Hepatocyte (in vitro differentiated cells): Measurements from ENCODE around the gene KYAT1. TPM values are rescaled to one million over a fixed set of nuclear protein-coding genes. Genes with fewer than 3 reads are reported as not detected.

Source experiments
- DNase-seq: peaks from one replicate; pipeline ENCODE4 v3.0.0-alpha.2; 2016; ENCODE audit warnings: low spot score
- H2AFZ ChIP-seq: fragments of 200-600 bp; sonication (generic); 2 replicates; pipeline ENCODE4 v1.6.0; 2016; ENCODE audit warnings: antibody characterized with exemption, mild to moderate bottlenecking
- H3K27ac ChIP-seq: fragments of 200-600 bp; sonication (generic); 2 replicates; pipeline ENCODE4 v1.5.1; 2016; ENCODE audit warnings: mild to moderate bottlenecking
- H3K27me3 ChIP-seq: fragments of 200-600 bp; sonication (generic); 2 replicates; pipeline ENCODE4 v1.6.1; 2016
- H3K36me3 ChIP-seq: fragments of 200-600 bp; sonication (generic); replicated peaks from 2 replicates; pipeline ENCODE4 v1.5.1; 2016; ENCODE audit warnings: low read depth; ENCODE audit not compliant: insufficient read depth
- H3K4me1 ChIP-seq: fragments of 200-600 bp; sonication (generic); 2 replicates; pipeline ENCODE4 v1.5.1; 2016; ENCODE audit warnings: mild to moderate bottlenecking, moderate library complexity; ENCODE audit not compliant: insufficient read depth
- H3K4me2 ChIP-seq: fragments of 200-600 bp; sonication (generic); 2 replicates; pipeline ENCODE4 v1.6.0; 2016
- H3K4me3 ChIP-seq: fragments of 200-600 bp; sonication (generic); 2 replicates; pipeline ENCODE4 v1.5.1; 2016; ENCODE audit warnings: mild to moderate bottlenecking
- H3K79me2 ChIP-seq: fragments of 200-600 bp; sonication (generic); 2 replicates; pipeline ENCODE4 v1.6.0; 2017; ENCODE audit warnings: mild to moderate bottlenecking
- H3K9me2 ChIP-seq: fragments of 200-600 bp; sonication (generic); replicated peaks from 2 replicates; pipeline ENCODE4 v1.6.0; 2017; ENCODE audit warnings: mild to moderate bottlenecking; ENCODE audit not compliant: insufficient read depth
- H3K9me3 ChIP-seq: fragments of 200-600 bp; sonication (generic); 2 replicates; pipeline ENCODE4 v1.5.1; 2016; ENCODE audit warnings: low read depth, mild to moderate bottlenecking
- H4K20me1 ChIP-seq: fragments of 200-600 bp; sonication (generic); 2 replicates; pipeline ENCODE4 v1.6.0; 2016; ENCODE audit warnings: mild to moderate bottlenecking; ENCODE audit not compliant: insufficient read depth, poor library complexity, severe bottlenecking
- EZH2 ChIP-seq: fragments of 200-600 bp; sonication (generic); IDR thresholded peaks from 2 replicates; pipeline ENCODE4 v1.6.1; 2016; ENCODE audit warnings: antibody characterized with exemption, mild to moderate bottlenecking, borderline replicate concordance
- EZH2phosphoT487 ChIP-seq: fragments of 200-600 bp; sonication (generic); IDR thresholded peaks from one replicate; pipeline ENCODE4 v1.6.1; 2018; ENCODE audit warnings: antibody characterized with exemption, mild to moderate bottlenecking, low read depth, moderate library complexity; ENCODE audit not compliant: unreplicated experiment, severe bottlenecking
- WGBS: methylation state at CpG from one replicate; pipeline ENCODE4 v1.1.6; 2016; ENCODE audit warnings: low lambda C conversion rate; ENCODE audit errors: missing lambda C conversion rate; 5-methylcytosine and 5-hydroxymethylcytosine counted together
- polyA plus RNA-seq: library from polyadenylated mRNA; unstranded; fragments of >200 nt; fragmentation: Nextera tagmentation; extraction: Ambion mirVana; gene quantifications from 2 replicates; pipeline ENCODE4 v1.2.1, GENCODE V29; 2016
- total RNA-seq: library from RNA; depleted of rRNA; stranded (reverse); fragments of >200 nt; gene quantifications from 2 replicates; pipeline ENCODE4 v1.2.3, GENCODE V29; 2014
- TF ChIP-seq, protein P1 (sequence below): fragments of 200-600 bp; sonication (generic); IDR thresholded peaks from 2 replicates; pipeline ENCODE4 v1.5.1; 2016; ENCODE audit warnings: antibody characterized with exemption, mild to moderate bottlenecking; ENCODE audit not compliant: poor library complexity

The KYAT1 gene
- total and polyA plus RNA-seq, 2 experiments from 2014 or later: 5.1 to 8.7 TPM

DNA sequence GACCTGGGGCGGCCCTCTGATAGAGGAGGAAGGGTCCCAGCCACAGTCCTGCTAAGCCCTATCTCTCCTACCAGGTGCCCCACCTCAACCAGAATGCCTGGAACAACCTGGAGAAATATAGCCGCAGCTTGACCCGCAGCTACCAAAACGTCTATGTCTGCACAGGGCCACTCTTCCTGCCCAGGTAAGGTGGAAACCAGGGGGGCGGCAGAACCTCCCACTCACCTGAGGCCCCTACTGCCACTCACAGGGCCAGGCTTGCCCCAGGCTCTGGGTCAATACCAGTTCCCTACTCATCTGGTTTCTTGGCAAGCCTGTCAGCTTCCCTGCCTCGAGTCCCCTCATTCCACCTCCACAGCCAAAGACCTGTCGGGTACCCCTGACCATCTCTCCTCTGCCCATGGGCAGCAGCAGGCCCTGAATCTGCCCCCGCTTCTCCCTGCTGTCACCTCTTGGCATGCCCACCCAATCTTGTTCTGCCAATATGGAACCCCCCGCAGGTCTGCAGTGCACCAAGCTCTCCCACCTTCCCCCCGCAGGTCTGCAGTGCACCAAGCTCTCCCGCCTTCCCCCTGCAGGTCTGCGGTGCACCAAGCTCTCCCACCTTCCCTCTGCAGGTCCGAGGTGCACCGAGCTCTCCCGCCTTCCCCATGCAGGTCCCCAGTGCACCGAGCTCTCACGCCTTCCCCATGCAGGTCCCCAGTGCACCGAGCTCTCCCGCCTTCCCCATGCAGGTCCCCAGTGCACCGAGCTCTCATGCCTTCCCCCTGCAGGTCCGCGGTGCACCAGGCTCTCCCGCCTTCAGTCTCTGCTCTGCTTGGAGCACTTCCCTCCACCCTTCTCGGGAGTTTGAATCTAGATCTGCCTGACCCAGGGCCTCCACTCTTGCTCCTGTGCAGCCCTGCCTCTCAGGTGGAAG, 60.8 kb downstream of the KYAT1 start:
- TF ChIP-seq EZH2: no peak
- TF ChIP-seq, protein P1, sequence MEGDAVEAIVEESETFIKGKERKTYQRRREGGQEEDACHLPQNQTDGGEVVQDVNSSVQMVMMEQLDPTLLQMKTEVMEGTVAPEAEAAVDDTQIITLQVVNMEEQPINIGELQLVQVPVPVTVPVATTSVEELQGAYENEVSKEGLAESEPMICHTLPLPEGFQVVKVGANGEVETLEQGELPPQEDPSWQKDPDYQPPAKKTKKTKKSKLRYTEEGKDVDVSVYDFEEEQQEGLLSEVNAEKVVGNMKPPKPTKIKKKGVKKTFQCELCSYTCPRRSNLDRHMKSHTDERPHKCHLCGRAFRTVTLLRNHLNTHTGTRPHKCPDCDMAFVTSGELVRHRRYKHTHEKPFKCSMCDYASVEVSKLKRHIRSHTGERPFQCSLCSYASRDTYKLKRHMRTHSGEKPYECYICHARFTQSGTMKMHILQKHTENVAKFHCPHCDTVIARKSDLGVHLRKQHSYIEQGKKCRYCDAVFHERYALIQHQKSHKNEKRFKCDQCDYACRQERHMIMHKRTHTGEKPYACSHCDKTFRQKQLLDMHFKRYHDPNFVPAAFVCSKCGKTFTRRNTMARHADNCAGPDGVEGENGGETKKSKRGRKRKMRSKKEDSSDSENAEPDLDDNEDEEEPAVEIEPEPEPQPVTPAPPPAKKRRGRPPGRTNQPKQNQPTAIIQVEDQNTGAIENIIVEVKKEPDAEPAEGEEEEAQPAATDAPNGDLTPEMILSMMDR: no peak
- Histone ChIP-seq H4K20me1 (no peaks in the 10 kb centered on the region), H3K4me3 (no peak overlapping the region), H3K36me3 (no peaks in the 10 kb centered on the region), H3K27me3 (no peaks in the 10 kb centered on the region), H3K4me1 (peaks cover 7% of the 10 kb centered on the region), H3K27ac (no peak overlapping the region), H3K79me2 (peaks cover 3% of the 10 kb centered on the region), H3K9me2 (no peaks in the 10 kb centered on the region), H2AFZ (no peak overlapping the region), H3K9me3 (no peaks in the 10 kb centered on the region), H3K4me2 (no peak overlapping the region)
- DNase-seq: no peak
- WGBS: 92% methylated on average over 24 of the region's 24 CpGs

DNA sequence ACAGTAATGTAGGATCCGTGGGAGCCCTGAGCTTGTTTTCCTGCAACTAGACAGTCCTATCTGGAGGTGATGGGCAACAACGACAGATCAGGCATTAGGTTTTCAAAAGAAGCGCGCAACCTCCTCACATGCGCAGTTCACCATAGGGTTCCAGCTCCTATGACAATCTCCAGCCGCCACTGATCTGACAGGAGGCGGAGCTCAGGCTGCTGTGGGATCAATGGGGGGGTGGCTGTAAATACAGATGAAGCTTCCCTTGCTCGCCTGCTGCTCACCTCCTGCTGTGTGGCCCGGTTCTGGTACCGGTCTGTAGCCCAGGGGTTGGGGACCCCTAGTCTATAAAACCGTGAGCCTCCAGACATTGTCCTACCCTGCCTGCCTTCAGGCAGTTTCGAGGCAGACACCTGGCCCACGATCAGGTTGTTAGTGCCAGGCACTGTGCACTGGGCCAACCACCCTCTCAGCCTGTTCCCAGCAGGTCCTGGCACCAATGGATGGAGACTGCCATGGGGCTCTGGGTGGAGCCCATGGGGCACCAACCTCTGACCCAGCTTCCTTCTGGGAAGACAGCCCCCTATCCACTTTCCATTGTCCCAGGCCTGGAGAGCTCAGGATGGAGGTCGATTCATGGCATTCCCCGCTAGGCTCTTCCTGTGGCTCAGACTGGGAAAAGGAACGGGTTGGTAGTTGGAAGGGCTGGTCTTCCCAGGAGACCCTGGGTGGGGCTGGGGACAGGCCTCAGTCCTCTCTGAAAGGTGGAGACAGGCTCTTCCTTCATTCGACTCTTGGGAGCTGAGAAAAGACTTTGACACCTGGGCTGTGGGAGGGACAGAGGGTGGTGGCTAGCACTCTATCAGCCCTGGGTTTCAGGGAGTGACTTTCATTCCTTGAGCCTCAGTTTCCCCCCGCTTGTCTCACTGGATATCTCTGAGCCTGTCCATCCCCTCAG, 61.8 kb downstream of the KYAT1 start:
- no peaks in the 10 kb centered on the region for H3K36me3 ChIP-seq
- H3K4me2 ChIP-seq: peak overlapping the region; percentile 98
- peak; percentile 64 for DNase-seq
- peaks cover 7% of the 10 kb centered on the region for H3K4me1 ChIP-seq
- TF ChIP-seq EZH2phosphoT487: no peak
- no peak for TF ChIP-seq EZH2
- H3K9me2 ChIP-seq: no peaks in the 10 kb centered on the region
- 56% methylated on average over 18 of the region's 18 CpGs for WGBS
- no peak overlapping the region for H2AFZ ChIP-seq
- no peaks in the 10 kb centered on the region for H4K20me1 ChIP-seq
- H3K27ac ChIP-seq: no peak overlapping the region
- H3K79me2 ChIP-seq: peaks cover 3% of the 10 kb centered on the region
- no peaks in the 10 kb centered on the region for H3K27me3 ChIP-seq
- no peak overlapping the region for H3K4me3 ChIP-seq
- no peaks in the 10 kb centered on the region for H3K9me3 ChIP-seq

DNA sequence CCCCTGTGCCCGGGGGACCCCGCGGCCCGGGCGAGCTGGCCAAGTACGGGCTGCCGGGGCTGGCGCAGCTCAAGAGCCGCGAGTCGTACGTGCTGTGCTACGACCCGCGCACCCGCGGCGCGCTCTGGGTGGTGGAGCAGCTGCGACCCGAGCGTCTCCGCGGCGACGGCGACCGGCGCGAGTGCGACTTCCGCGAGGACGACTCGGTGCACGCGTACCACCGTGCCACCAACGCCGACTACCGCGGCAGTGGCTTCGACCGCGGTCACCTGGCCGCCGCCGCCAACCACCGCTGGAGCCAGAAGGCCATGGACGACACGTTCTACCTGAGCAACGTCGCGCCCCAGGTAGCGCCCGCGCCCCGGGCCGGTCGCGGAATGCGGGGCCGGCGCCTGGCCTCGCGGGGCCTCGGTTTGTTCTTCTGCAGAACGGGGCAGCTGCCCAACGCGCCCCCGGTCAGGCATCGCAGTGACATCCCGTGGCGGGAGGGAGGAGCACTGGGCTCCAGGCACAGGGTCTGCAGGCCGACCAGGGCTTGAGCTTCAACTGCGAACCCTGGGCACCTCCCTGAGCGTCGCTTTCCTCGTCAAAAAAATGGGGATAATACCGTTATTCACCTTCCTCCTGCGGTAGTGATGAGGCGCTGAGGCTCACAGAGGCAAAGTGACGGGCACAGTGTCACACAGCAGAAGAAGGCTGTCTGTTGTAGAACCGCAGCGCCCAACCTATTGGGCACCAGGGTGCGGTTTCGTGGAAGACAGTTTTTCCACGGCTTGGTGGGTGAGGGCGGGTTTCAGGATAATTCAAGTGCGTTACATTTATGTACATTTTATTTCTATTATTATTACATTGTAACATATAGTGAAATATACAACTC, 62.7 kb downstream of the KYAT1 start:
- H3K36me3 ChIP-seq: no peaks in the 10 kb centered on the region
- WGBS: 13% methylated on average over 76 of the region's 90 CpGs
- H3K79me2 ChIP-seq: peaks cover 3% of the 10 kb centered on the region
- H3K4me3 ChIP-seq: peak overlapping the region; percentile 67
- H3K4me2 ChIP-seq: peak overlapping the region; percentile 98
- peak overlapping the region; percentile 76 for H2AFZ ChIP-seq
- no peaks in the 10 kb centered on the region for H3K27me3 ChIP-seq
- H4K20me1 ChIP-seq: no peaks in the 10 kb centered on the region
- H3K4me1 ChIP-seq: peaks cover 7% of the 10 kb centered on the region
- TF ChIP-seq, protein P1: no peak
- TF ChIP-seq EZH2phosphoT487 (no peak), EZH2 (no peak)
- no peaks in the 10 kb centered on the region for H3K9me2 ChIP-seq
- H3K9me3 ChIP-seq: no peaks in the 10 kb centered on the region
- no peak overlapping the region for H3K27ac ChIP-seq
- DNase-seq: peak; percentile 62
